Ishikawa (cell line): Measurements from ENCODE around the gene TSTD2.

ENCODE experiments used
- CEBPB ChIP-seq: IDR thresholded peaks from 2 replicates; pipeline ENCODE4 v1.6.1; 2012
- CREB1 ChIP-seq: IDR thresholded peaks from 2 replicates; pipeline ENCODE4 v1.6.1; 2012; ENCODE audit warnings: low read depth
- EGR1 ChIP-seq: IDR thresholded peaks from 2 replicates; pipeline ENCODE4 v1.6.1; 2012
- EP300 ChIP-seq: IDR thresholded peaks from 2 replicates; pipeline ENCODE4 v1.6.1; 2012; ENCODE audit warnings: borderline replicate concordance
- FOXM1 ChIP-seq: IDR thresholded peaks from 2 replicates; pipeline ENCODE4 v1.6.1; 2012; ENCODE audit warnings: low read depth, borderline replicate concordance
- NFIC ChIP-seq: IDR thresholded peaks from 2 replicates; pipeline ENCODE4 v1.6.1; 2012
- RAD21 ChIP-seq: IDR thresholded peaks from 2 replicates; pipeline ENCODE4 v1.6.1; 2012; ENCODE audit warnings: low read depth
- REST ChIP-seq: IDR thresholded peaks from 2 replicates; pipeline ENCODE4 v1.6.1; 2012; ENCODE audit warnings: low read depth, mild to moderate bottlenecking
- TAF1 ChIP-seq: IDR thresholded peaks from 2 replicates; pipeline ENCODE4 v1.6.1; 2012; ENCODE audit warnings: low read depth, mild to moderate bottlenecking
- TCF12 ChIP-seq: IDR thresholded peaks from 2 replicates; pipeline ENCODE4 v1.6.1; 2012; ENCODE audit warnings: low read depth
- TEAD4 ChIP-seq: IDR thresholded peaks from 2 replicates; pipeline ENCODE4 v1.6.1; 2012
- YY1 ChIP-seq: IDR thresholded peaks from 2 replicates; pipeline ENCODE4 v1.6.1; 2012; ENCODE audit warnings: low read depth
- ZBTB7A ChIP-seq: IDR thresholded peaks from 2 replicates; pipeline ENCODE4 v1.6.1; 2012; ENCODE audit warnings: low read depth
- TF ChIP-seq, protein P1 (sequence below): IDR thresholded peaks from 2 replicates; pipeline ENCODE4 v1.6.1; 2012
- TF ChIP-seq, protein P2 (sequence below): IDR thresholded peaks from 2 replicates; pipeline ENCODE4 v1.6.1; 2012

Gene TSTD2

GRCh38 chr9:97594381-97594921, 38.7 kb downstream of the TSTD2 start:
- TF ChIP-seq TEAD4 = no peak

DNA sequence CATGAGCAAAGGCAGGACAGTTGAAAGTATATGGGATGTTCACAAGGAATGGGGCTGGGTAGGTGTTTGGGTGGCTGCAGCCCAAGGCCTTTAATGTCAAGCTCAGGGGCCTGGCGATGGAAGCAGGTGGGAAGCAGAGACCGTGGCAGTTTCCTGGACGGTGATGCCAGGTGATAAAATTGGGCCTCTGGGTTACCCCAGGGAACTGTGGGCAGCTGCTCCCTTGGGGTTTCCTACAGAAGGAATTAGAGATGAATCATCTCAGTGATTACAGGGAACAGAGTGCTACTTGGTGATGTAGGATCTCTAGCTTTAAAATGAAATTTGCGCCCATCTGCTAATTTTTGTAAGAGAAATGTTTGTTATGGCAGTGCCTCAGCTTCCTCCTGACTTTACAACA, 39.2 kb downstream of the TSTD2 start:
- TF ChIP-seq, protein P1, sequence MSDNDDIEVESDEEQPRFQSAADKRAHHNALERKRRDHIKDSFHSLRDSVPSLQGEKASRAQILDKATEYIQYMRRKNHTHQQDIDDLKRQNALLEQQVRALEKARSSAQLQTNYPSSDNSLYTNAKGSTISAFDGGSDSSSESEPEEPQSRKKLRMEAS = no peak
- TF ChIP-seq EP300 (no peak), ZBTB7A (no peak), REST (no peak), EGR1 (no peak), NFIC (no peak), CREB1 (no peak), TEAD4 (no peak), TCF12 (no peak), CEBPB (no peak), FOXM1 (no peak), RAD21 (no peak), TAF1 (no peak), YY1 (no peak)
- TF ChIP-seq, protein P2, sequence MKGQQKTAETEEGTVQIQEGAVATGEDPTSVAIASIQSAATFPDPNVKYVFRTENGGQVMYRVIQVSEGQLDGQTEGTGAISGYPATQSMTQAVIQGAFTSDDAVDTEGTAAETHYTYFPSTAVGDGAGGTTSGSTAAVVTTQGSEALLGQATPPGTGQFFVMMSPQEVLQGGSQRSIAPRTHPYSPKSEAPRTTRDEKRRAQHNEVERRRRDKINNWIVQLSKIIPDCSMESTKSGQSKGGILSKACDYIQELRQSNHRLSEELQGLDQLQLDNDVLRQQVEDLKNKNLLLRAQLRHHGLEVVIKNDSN = no peak

- TF ChIP-seq, protein P2 = no peak
- TF ChIP-seq TEAD4 (no peak), YY1 (no peak), ZBTB7A (no peak), NFIC (no peak), EGR1 (no peak), TCF12 (no peak), CEBPB (no peak), RAD21 (no peak), EP300 (no peak), REST (no peak), TAF1 (no peak), CREB1 (no peak), FOXM1 (no peak)
- TF ChIP-seq, protein P1 = no peak
Observed at GRCh38 chr9:97592126-97592525, 41.0 kb downstream of the TSTD2 start.

- TF ChIP-seq YY1 (no peak), TCF12 (no peak), TEAD4 (no peak), EGR1 (no peak), EP300 (no peak)
- TF ChIP-seq, protein P2 = no peak
Observed at GRCh38 chr9:97591535-97591934, 41.6 kb downstream of the TSTD2 start.

GRCh38 chr9:97579914-97580313, 53.3 kb downstream of the TSTD2 start:
- TF ChIP-seq EGR1 = no peak
- no peak for TF ChIP-seq FOXM1
- no peak for TF ChIP-seq TCF12
- TF ChIP-seq, protein P2 = no peak
- TF ChIP-seq YY1 = no peak
- no peak for TF ChIP-seq CREB1
- TF ChIP-seq CEBPB = no peak
- TF ChIP-seq, protein P1 = no peak
- no peak for TF ChIP-seq TEAD4
